Activated CD8-positive, alpha-beta memory T cell treated with anti-CD3 and anti-CD28 coated beads, Interleukin-2, amount 50 U/mL, for 4 hours (primary cell): ENCODE data around the gene SEL1L3.
"Not testable (repeated sequence)": the region's sequence is repeated elsewhere in the genome, so short reads cannot be mapped to it uniquely, and the experiment has no call there.

Experiments
- DNase-seq: peaks from one replicate; pipeline ENCODE4 v3.0.0-alpha.2; 2020

Gene SEL1L3

DNA sequence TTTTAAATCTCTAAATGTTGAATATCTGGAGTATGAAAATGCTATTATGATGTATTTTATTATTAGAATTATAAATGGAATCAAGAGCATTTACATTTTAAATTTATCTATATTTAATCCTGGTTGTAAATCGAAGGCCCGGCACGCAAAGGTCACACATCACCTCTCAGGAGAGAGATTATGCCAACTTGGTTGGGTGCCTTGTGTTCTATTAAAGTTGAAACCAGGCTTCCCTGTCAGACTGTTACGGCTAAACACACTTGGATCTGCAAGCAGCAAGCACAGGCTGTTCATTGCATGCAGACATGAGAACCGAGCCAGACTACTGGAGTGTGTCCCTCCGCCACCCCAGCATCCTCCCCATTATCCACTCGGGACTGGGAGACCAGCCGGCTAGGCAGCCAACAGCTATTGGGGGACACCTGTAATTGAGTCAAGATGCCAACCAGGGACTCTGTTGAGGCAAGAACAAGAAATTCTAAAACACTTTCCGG is 16.4 kb upstream of the SEL1L3 start:
- DNase-seq = no peak

DNA sequence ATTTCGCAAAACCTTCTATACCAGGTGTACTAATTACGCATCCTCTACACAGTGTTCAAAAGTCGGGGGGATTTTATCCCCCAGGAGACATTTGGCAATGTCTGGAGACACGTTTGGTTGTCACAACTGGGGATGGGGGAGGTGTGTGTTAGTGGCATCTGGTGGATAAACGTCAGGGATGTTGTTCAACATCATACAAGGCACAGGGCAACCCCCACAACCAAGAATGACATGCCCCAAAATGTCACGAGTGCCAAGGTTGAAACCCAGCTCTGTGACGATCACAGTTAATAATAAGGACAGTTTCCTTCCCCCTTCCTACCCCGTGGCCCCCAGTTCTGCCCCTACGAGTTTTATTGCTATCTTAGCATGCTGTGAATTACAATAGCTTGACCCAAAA is 15.9 kb upstream of the SEL1L3 start:
- no peak for DNase-seq

DNA sequence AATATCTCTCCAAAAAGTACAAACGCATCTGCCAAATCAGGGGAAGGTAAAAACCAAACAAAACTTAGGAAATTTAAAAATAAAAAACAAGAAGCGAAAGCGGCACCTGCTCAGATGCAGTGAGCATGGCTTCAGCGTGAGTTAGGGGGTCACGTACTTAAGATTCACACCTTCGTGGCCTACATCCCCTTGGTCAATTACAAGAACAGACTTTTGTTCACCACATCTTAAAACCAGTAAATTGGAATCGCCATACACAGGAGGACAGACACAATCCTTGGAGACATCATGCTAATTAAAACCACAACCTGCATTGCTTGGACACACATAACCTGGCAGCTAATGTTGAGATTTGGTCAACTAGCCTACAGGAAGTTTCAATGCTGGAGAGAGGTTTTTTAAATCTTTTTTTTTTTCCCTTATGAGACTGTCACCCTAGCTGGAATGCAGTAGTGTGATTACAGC is 12.5 kb upstream of the SEL1L3 start:
- no peak for DNase-seq

- no peak for DNase-seq
These were observed 11.9 kb upstream of the SEL1L3 start for GRCh38 chr4:25874655-25875054.

DNA sequence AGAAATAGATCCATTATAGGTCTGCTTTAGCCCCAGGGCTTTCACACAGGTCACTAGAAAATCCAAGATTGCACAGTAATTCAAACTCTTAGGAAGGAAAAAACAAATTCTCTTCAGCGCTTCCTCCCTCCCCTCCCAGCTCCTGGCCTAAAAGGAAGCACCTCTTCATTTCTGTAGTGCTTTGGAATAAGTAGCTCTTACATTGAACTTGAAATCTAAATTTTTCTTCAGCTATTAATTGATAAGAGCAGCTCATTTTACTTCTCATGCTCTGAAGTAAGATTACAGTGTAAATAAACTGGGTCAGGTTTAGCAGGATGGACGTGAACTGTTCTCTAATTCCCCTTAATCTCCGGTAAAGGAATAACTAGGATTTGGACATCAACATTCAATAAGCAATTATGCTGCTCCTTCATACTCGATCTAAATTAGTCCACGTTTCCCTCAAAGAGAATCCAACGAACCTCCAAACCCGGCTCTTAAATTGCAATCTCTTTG is 10.9 kb upstream of the SEL1L3 start:
- DNase-seq = no peak

DNA sequence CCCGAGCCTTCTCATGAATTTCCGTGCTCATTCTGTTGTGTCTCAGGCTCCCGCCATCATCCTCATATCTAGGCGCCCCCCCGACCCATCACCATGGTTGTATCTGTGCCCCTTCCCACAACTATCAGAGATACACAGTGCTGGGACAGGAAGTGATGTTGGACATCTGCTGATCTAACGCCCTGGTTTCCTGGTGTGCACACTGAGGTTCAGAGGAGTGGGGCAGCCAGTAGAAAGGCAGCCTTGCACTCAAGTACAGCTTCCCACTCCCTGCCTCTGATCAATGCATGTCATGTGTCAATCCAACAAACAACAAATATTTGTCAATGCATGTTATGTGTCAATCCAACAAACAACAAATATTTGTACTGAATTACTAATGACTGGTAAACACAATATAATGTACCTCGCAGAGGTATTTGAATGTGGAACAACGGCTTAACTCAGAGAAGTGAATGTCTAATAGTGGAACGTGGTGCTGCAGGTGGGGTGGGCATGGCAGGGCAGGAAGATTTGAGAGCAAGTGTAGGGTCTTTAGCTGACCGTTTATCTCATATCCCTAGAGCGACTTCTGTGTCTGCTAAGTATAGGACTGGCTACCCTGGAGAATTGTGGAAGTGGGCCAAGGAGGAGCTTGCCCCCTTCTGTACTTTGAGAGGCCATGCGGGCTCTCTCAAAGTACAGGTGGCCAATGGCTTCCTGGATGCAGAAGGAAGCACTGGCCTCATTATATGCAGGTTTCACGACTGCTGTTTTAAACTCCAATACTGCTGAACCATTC is 10.3 kb upstream of the SEL1L3 start:
- no peak for DNase-seq

DNA sequence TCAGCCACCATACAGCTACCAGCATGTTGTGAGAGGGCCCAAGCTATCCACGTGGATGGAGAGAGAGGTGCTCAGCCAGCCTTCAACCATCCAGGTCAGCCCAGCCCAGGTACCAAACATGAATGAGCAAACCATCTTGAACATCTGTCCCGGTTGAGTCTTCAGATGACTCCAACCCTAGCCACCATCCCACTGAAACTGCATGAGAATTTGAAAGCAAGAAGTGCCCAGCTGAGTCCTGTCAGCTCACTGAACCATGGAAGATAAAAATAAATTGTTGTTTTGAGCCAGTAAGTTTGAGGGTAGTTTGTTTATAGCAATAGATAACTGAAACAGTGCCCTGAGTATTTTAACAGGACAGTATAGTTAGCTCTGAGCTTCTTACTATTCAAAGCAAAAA is 7.3 kb upstream of the SEL1L3 start:
- DNase-seq = no peak

GRCh38 chr4:25867781-25868294 is 5.0 kb upstream of the SEL1L3 start:
- DNase-seq = no peak

GRCh38 chr4:25866401-25866800 is 3.6 kb upstream of the SEL1L3 start:
- not testable (repeated sequence) for DNase-seq

- DNase-seq = no peak
These were observed 2.8 kb upstream of the SEL1L3 start for GRCh38 chr4:25865586-25865985.

DNA sequence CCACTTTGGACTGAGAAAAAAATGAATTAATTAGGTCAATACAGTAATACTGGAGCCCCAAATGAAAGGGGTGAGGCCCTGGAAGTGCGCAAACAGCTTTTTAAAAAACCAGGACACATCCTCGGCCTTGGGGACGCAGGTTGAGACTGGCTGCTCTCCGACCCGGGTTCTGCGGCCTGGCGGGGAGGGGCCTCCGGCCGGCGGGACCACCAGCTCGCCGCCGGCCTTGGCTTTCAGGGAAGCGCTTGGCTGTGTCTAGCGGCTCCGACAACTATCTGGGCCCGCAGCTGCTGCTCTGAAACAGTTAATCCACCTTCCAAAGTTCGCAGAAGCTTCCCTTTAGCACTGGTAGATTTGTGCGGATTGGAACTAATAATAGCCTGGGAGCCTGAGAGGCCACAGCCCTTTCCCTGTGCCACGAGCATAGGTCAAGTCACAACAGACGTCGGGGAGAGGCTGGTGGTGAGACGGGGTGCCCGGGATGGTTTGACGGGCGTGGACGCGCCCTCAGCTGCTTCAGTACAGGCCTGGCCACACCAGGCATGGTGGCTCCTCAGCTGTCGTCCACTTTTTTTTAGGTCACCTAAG is 1.1 kb upstream of the SEL1L3 start:
- DNase-seq = no peak

DNA sequence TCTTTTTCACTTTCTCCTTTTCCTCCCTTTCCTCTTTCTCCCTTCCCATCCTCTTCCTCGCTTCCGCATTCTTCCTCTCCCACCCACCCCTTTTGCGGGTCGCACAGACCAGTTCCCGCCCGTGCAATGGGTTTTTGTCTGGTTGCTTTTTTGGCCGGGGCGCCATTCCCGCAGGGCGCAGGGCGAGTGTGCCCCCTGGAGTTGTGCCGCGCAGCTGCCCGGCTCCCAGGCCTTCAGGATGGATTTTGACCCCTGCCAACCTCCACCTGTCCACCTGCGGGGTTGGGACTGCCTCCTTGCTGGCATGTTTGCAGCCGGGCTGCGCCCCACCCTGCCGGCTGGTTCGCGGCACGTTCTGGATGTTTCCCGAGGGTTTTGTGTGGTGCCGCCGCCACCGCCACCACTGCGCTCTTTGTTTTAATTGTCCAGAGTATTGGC is 578 bp upstream of the SEL1L3 start:
- DNase-seq = peak; percentile 21

- peak; percentile 34 for DNase-seq
These were observed 807 bp downstream of the SEL1L3 start for GRCh38 chr4:25861951-25862410.

- no peak for DNase-seq
These were observed 1.4 kb downstream of the SEL1L3 start for GRCh38 chr4:25861280-25861950.

DNA sequence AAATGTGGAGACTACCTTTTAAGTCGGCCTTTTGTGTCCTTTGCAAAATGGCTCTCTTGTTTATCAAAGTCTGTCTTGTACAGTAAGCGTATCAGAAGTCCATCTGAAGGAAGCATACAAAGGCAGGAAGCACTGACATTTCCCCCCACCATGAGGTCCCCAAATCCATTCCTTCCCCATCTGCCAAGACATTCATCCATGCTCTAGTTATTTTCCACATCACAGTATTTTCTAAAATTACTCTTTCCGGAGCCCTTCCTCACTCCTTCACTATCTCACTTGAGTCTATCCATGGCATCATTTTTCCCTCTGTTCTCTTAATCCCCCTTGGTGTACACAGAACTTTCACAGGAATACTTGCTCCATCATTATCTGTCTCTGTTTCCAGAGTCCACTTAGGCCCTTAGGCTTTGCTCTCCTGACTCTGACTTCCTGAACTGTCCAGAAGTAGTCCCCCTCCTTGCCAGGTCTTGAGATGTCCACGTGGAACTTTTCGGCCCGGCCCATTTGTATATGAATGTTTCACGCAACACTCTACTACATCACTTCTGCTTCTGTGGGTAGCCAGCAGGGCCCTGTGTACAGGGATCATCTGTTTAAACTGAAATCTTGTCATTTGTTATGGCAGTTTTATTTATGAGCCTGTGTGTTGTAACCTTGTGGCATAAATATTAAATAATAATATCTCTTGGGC is 2.1 kb downstream of the SEL1L3 start:
- no peak for DNase-seq

- no peak for DNase-seq
These were observed 3.2 kb downstream of the SEL1L3 start for GRCh38 chr4:25859429-25860148.

DNA sequence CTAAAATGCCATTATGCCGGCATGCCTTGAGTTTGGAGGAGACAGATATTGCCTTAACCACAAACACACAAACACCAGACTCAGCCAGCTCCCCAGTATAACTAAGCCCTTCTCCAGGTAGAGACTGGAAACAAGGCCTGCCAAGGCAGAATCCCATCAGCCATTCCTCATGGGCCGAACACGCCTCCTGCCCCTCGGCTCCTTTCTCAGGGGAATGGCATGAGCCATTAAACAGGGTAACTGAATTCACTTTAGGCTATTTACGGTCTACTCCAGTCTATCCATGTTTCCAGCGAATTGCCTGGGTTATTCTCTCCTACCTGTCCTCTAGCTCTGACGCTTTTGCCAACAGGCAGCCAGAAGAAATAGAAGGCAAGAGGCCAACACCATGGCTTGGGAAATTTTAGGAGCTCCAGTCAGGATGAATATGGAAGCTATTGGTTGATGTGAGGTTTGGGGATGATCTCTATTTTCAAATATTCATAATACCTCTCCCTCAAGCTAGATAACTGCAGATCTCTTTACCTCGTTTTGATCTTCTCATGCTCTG is 4.9 kb downstream of the SEL1L3 start:
- DNase-seq = no peak

- no peak for DNase-seq
These were observed 5.4 kb downstream of the SEL1L3 start for GRCh38 chr4:25857403-25857802.

DNA sequence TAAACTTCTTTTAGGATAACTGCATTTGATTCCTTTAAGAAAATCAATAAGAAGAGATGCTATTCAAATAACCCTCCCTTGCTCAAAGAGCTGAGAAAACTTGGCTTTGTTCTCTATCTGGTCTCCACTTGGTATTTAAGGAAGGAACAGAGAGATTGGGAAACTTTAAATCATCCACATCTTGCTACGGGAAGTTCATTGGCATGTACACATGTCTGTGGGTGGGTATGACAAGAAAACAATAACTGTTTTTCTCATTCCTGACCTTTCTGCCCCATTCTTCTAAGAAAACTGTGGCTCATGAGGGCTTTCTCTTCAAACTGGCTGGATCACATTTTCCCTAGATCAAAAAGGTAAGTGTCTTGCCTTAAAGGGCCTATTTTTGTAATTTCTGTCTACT is 6.0 kb downstream of the SEL1L3 start:
- DNase-seq = no peak

DNA sequence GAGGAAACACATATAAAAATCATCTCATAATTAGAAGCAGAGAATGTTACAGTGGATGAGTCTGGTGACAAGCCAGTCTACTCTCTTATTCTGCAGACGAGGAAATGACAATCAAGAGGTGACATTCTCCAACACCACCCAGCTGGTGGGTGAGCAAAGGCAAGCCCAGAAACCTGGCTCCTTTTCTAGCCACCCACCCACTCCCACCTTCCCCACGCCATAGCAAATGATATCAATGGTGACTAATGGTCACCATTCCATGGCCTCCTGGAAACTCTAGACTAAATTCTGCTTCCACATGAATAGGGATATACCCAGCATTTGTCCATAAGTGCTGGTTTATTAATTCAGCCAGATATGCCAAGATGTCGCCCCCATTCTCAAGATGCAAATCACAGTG is 10.7 kb downstream of the SEL1L3 start:
- no peak for DNase-seq

DNA sequence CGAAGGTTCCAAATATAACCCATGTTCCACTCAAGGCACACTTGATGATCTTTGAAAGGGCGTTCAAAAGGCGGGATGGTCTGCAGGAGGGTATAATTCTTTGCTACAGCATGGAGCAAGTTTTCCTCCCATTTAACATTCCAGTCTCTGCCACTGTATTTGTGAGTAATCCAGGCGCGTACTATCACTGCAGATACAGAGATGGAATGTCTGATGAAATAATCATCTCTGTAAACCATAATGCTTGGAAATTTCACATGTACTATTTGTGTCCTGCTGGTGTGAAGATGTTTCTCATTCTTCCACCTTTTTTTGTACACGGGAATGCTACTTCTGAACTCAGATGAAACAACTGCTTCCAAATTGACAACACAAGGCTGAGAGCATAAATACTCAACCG is 15.5 kb downstream of the SEL1L3 start:
- no peak for DNase-seq
